HG02970 (cell line): ENCODE results near the gene FBXO17.

Experiments used
- ATAC-seq: cut with Tn5 transposase; IDR thresholded peaks from one replicate; pipeline ENCODE4 v1.9.1; 2021; ENCODE audit warnings: mild to moderate bottlenecking, moderate library complexity, moderate number of reproducible peaks; ENCODE audit not compliant: unreplicated experiment, low FRiP score

Gene FBXO17

GRCh38 chr19:38918526-38918925 is 57.0 kb downstream of the FBXO17 start:
- no peak for ATAC-seq

DNA sequence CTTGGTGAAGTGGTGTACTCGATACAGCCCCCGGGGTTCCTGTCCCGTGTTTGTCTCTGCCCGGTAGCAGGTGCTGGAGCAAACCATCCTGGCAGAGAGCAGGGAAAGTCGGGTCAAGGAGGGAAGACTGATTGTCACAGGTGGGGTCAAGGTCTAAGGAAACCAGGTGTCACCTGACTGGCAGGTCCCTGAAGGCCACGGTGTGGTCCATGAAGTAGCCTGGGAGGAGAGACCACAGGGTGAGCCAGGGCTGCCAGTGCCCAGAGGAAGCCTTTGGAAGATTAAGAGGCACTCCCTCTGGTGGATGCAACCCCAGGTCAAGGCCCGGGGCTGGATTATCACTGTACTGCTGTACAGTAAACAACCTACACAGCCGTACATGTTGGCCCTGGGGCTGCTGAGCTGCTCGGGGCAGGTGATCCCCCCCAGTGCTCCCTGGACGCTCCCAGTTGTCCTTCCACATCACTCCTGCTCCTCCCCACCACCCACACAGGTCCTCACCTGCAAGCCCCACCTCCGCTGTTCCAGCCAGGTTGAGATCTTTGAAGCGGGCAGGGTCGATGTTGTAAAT is 57.5 kb downstream of the FBXO17 start:
- ATAC-seq = no peak

- no peak for ATAC-seq
Measured at GRCh38 chr19:38917516-38917915, 58.0 kb downstream of the FBXO17 start.

- ATAC-seq = no peak
Measured at GRCh38 chr19:38915329-38916321, 59.9 kb downstream of the FBXO17 start.

- ATAC-seq = no peak
Measured at GRCh38 chr19:38913958-38914357, 61.6 kb downstream of the FBXO17 start.

GRCh38 chr19:38912600-38913514 is 62.7 kb downstream of the FBXO17 start:
- ATAC-seq = no peak

DNA sequence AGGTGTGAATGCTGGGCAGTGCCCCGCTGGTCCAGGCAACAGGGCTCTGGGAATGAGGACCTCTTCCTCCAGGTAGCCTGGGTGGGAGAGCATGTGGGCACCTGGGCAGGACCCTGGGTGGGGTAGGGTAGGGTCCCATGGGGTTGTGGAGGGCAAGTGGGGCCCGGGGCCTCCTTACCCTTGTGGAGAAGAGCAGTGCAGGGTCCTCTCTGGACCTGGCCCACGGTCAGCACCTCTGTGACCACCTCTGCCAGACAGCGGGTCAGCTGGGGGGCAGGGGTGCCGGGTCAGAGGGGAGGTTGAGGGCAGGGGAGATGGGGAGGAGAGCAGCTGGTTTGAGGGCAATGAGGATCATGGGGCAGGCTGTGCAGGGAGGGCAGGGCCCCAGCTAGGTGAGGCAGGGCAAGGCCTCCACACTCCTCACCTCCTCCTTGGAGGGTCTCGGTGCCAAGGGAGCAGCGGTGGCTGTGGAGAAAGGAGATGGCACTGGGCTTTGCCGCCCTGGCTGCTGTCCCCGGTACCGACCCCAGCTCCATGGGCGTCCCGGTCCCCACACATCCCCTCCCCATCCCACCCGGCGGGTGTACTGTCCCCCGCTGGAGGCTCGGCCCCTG is 64.0 kb downstream of the FBXO17 start:
- no peak for ATAC-seq

GRCh38 chr19:38910488-38910887 is 65.1 kb downstream of the FBXO17 start:
- no peak for ATAC-seq

DNA sequence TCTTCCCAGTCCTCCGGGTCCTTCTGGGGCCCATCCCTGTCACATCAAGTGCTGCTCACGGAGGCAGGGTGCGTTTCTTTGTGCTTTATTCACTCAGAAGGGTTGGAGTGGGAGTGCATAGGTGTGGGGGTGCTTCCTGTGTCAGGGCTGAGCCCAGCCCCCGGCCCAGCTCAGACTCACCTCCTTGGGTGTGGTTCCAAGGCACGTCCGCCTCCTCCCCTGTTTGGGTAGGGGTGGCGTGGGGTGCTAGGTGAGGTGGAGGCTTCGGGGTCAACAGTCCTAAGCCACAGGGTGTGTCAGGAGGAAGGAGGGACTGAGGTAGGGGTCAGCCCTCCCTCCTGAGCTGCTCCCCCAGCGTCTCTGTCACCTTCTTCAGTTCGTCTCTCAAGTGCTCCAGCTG is 66.6 kb downstream of the FBXO17 start:
- ATAC-seq = no peak

- no peak for ATAC-seq
Measured at GRCh38 chr19:38907670-38908069, 67.9 kb downstream of the FBXO17 start.

GRCh38 chr19:38907227-38907626 is 68.3 kb downstream of the FBXO17 start:
- ATAC-seq = no peak

GRCh38 chr19:38905620-38906019 is 69.9 kb downstream of the FBXO17 start:
- no peak for ATAC-seq

- ATAC-seq = no peak
Measured at GRCh38 chr19:38904581-38905539, 70.7 kb downstream of the FBXO17 start.

DNA sequence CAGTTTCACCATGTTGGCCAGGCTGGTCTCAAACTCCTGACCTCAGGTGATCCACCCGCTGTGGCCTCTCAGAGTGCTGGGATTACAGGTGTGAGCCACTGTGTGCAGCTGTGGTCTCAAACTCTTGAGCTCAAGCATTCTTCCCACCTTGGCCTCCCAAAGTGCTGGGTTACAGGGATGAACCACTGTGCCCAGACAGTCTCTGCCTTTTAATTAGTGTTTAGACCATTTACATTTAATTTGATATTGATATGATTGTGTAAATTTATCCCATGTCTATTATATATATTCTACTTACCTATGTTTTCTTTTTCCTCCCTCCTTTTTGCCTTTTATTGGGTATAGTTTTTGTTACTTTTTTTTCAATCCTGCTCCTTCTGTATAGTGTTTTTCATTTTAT is 73.9 kb downstream of the FBXO17 start:
- no peak for ATAC-seq

DNA sequence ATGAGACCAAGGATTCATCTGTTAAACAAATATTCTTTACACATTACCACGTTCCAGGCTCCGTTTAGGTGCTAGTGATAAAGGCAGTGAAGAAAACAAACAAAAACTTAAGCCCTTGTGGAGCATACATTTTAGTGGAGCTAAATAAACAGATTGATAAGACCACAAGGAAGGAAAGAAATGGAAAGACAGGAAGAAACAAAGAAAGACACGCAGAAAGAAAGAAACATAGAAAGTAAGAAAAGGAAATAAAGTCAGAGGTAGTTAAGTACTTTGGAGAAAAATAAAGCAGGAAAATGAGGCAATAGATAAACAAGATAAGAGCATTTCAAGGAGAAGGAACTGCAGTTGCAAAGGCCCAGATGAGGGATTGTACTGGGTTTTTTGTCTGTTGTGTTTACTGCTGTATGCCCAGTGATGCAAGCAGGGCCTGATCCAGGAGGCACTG is 74.8 kb downstream of the FBXO17 start:
- ATAC-seq = no peak

DNA sequence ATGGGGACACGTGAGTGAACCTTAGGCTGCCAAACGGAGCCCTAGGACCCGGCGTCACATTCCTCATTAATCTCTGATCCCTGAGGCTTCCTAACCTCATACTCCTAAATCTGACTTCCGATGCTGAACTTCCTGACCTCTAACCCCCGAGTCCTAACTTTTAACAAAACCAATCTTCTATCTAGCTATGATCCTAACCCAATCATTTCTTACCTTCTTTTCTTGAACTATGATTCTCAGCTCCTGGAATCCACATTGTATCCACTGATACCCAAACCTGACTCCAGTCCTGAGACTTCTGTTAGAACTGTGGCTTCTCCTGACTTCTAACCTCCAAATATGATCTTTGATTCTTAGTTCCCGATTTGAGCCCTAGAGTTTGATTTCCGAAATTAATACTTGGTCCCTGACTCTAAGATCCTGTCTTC is 75.3 kb downstream of the FBXO17 start:
- no peak for ATAC-seq

DNA sequence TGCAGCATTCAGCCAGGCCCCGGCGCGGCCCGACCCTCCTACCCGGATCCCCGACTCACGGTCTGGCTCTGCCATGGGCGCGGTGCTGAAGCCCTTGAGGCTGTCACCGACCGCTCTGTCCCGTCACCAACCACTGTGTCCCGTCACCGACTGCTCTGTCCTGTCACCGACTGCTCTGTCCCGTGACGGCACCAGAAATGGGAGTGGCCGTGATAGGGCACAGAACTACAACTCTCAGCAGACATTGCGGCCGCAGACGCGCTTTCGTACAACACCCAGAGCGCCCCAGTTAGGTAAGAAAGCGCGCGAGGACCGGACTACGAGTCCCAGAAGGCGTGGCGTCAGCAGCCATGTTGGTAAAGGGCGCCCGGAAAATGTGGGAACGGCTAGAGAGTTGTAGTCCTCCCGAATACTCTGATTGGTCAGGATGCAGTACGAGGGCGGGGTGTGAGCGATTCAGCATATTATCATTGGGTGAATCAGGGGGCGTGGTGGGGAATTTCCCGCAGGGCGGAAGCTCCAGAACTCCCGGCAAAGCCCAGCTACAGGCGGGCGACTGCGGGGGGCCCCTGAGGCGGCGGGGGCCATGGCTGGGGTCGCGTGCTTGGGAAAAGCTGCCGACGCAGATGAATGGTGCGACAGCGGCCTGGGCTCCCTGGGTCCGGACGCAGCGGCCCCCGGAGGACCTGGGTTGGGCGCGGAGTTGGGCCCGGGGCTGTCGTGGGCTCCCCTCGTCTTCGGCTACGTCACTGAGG is 75.9 kb downstream of the FBXO17 start, which contains the start of the genes NFKBIB and SIRT2:
NFKBIB (plus strand) TSS at position 523 of the 755 bp plus-strand sequence; CDS start at position 587, 64 bp downstream.
SIRT2 (minus strand) TSS at position 172 of the 755 bp plus-strand sequence; CDS start at position 75, 97 bp downstream.
- ATAC-seq = peak; percentile 95

GRCh38 chr19:38898788-38899446 is 76.6 kb downstream of the FBXO17 start:
- no peak for ATAC-seq
